ENCODE results near the gene NCAN. TPM values are rescaled to one million over a fixed set of nuclear protein-coding genes. Genes with fewer than 3 reads are reported as not detected.

NCAN gene

DNA sequence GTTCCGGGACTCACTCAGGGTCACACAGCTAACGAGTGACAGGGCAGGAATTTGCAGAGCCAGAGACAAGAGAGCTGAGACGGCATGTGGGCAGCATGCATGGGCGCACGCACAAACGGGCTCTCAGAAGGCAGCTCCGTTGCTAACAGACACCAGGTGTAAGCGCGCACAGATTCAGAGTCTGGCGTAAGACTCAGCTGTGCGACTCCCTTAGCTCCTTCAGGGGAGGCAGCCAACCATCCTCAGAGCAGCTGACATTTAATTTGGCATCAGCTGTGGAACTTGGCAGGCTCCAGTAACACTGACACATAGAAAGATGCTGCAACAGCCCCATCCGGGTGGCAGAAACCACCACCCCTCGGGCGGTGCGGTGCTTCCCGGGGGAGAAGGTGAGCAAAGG lies 68.8 kb downstream of the NCAN start:
- no peak overlapping the region for H3K4me2 ChIP-seq (ENCODE audit: low read length)
- H3K4me3 ChIP-seq (ENCODE audit: low read length), result no peak overlapping the region
- H3K9ac ChIP-seq (ENCODE audit: low read depth, low read length), result no peak overlapping the region
- no peaks in the 10 kb centered on the region for H3K27me3 ChIP-seq (ENCODE audit: control insufficient read depth, insufficient read depth, low read length)
- peaks cover 9% of the 10 kb centered on the region for H3K4me1 ChIP-seq (ENCODE audit: control insufficient read depth, insufficient read depth, low read length)
- H3K36me3 ChIP-seq (ENCODE audit: insufficient read depth, low read length), result peaks cover 54% of the 10 kb centered on the region
- H3K9me3 ChIP-seq (replicated peaks; ENCODE audit: low read length), result no peaks in the 10 kb centered on the region

DNA sequence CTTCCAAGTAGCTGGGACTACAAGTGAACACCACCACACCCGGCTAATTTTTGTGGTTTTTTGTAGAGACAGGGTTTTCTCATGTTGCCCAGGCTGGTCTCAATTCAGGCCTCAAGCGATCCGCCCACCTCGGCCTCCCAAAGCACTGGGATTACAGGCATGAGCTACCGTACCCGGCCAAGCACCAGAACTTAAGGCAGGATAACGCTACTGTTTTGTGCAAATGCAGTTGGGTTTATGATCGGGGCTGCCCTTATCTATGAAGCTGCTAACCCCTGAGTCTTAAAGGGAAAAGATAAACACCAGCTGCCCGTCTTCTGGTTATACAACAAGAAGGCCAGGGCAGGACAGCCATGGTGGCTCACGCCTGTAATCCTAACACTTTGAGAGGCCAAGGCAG lies 73.9 kb downstream of the NCAN start:
- no peak overlapping the region for H3K4me2 ChIP-seq (ENCODE audit: low read length)
- no peak overlapping the region for H3K4me3 ChIP-seq (ENCODE audit: low read length)
- H3K9ac ChIP-seq (ENCODE audit: low read depth, low read length), result no peak overlapping the region
- no peaks in the 10 kb centered on the region for H3K4me1 ChIP-seq (ENCODE audit: control insufficient read depth, insufficient read depth, low read length)
- H3K27me3 ChIP-seq (ENCODE audit: control insufficient read depth, insufficient read depth, low read length), result no peaks in the 10 kb centered on the region
- H3K36me3 ChIP-seq (ENCODE audit: insufficient read depth, low read length), result peaks cover 24% of the 10 kb centered on the region
- H3K9me3 ChIP-seq (replicated peaks; ENCODE audit: low read length), result no peaks in the 10 kb centered on the region

DNA sequence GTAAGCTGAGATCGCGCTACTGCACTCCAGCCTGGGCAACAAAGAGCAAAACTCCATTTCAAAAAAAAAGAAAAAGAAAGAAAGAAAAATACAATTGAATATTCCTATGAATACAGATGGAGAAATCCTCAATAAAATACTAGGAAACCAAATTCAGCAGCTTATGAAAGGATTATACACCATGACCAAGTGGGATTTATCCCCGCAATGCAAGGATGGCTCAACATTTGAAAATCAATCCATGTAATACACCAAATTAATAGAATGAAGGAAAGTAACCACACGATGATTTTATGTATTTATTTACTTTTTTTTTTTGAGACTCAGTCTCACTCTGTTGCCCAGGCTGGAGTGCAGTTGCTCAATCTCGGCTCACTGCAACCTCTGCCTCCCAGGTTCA lies 80.8 kb downstream of the NCAN start:
- H3K9ac ChIP-seq (ENCODE audit: low read depth, low read length), result no peak overlapping the region
- H3K9me3 ChIP-seq (replicated peaks; ENCODE audit: low read length), result no peaks in the 10 kb centered on the region
- H3K4me3 ChIP-seq (ENCODE audit: low read length), result no peak overlapping the region
- H3K4me2 ChIP-seq (ENCODE audit: low read length), result no peak overlapping the region
- H3K4me1 ChIP-seq (ENCODE audit: control insufficient read depth, insufficient read depth, low read length), result no peaks in the 10 kb centered on the region
- H3K27me3 ChIP-seq (ENCODE audit: control insufficient read depth, insufficient read depth, low read length), result no peaks in the 10 kb centered on the region
- peaks cover 36% of the 10 kb centered on the region for H3K36me3 ChIP-seq (ENCODE audit: insufficient read depth, low read length)

DNA sequence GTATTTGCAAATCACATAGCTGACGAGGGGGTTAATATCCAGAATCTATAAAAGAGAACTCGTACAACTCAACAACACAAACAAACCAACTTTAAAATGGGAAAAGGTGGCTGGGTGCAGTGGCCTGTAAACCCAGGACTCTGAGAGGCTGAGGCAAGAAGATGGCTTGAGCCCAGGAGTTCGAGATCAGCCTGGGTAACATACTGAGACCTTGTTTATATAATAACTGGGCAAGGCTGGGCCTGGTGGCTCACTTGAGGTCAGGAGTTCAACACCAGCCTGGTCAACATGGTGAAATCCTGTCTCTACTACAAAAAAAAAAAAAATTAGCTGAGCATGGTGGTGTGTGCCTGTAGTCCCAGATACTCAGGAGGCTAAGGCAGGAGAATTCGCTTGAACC lies 83.2 kb downstream of the NCAN start:
- Histone ChIP-seq H3K4me2 (ENCODE audit: low read length) (no peak overlapping the region), H3K36me3 (ENCODE audit: insufficient read depth, low read length) (peaks cover 34% of the 10 kb centered on the region), H3K9me3 (replicated peaks; ENCODE audit: low read length) (no peaks in the 10 kb centered on the region), H3K27me3 (ENCODE audit: control insufficient read depth, insufficient read depth, low read length) (no peaks in the 10 kb centered on the region), H3K9ac (ENCODE audit: low read depth, low read length) (no peak overlapping the region), H3K4me1 (ENCODE audit: control insufficient read depth, insufficient read depth, low read length) (no peaks in the 10 kb centered on the region), H3K4me3 (ENCODE audit: low read length) (no peak overlapping the region)

DNA sequence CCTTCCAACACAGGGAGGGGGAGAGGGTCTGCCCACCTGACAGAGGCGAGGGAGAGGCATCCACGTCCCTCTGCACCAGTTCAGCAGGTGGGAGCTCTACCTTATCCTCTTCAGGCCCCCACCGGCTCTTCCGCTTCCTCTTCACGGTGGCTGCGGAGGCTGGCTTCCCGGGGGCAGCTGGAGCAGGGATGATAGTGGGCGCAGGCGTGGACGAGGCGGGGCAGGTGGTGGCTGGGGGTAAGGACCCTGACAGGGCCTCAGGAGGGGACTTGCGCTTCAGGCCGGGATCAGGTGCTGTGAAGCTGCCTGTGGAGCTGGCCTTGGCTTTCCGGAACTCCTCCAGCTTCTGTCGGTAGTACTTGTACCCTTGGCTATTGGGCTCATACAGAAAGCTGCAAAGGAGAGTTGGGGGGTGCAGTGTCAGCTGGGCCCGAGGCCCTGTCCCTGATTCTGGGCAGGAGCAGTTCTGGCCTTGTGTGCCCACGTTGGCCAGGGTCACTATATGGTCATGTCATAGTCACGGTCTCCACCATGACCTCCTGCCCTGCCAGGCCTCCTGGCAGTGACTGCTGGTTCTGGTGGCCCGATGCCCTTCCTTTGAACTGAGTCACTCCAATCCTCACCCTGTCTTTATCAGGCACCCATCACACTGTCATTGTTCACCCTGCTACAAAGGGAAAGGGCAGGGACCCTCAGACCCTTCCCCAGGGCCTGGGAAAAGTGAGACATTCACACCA lies 85.4 kb downstream of the NCAN start:
- H3K4me3 ChIP-seq (ENCODE audit: low read length), result no peak overlapping the region
- H3K9me3 ChIP-seq (replicated peaks; ENCODE audit: low read length), result no peaks in the 10 kb centered on the region
- no peaks in the 10 kb centered on the region for H3K27me3 ChIP-seq (ENCODE audit: control insufficient read depth, insufficient read depth, low read length)
- no peaks in the 10 kb centered on the region for H3K4me1 ChIP-seq (ENCODE audit: control insufficient read depth, insufficient read depth, low read length)
- H3K4me2 ChIP-seq (ENCODE audit: low read length), result no peak overlapping the region
- peaks cover 46% of the 10 kb centered on the region for H3K36me3 ChIP-seq (ENCODE audit: insufficient read depth, low read length)
- no peak overlapping the region for H3K9ac ChIP-seq (ENCODE audit: low read depth, low read length)

DNA sequence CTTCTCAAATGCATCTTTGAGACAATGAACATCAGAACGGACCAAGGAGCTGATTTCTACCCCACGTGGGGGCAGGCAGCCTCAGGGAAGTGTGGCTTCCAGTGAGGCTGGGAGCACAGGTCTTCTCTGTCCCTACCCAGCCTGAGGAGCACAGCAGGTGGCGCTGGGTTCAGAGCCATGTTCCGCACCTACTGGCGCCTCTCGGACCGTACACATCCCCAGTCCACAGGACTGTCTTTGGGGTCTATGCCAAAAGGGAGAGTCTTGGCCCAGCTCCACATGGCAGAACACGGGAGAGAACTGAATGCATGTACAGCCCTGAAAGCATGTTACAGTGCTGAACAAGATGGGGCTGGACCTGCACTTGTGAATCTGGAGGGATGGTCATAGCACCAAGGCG lies 86.0 kb downstream of the NCAN start:
- Histone ChIP-seq H3K9me3 (replicated peaks; ENCODE audit: low read length) (no peaks in the 10 kb centered on the region), H3K4me3 (ENCODE audit: low read length) (no peak overlapping the region), H3K9ac (ENCODE audit: low read depth, low read length) (no peak overlapping the region), H3K27me3 (ENCODE audit: control insufficient read depth, insufficient read depth, low read length) (no peaks in the 10 kb centered on the region), H3K4me1 (ENCODE audit: control insufficient read depth, insufficient read depth, low read length) (no peaks in the 10 kb centered on the region), H3K36me3 (ENCODE audit: insufficient read depth, low read length) (peaks cover 45% of the 10 kb centered on the region), H3K4me2 (ENCODE audit: low read length) (no peak overlapping the region)

DNA sequence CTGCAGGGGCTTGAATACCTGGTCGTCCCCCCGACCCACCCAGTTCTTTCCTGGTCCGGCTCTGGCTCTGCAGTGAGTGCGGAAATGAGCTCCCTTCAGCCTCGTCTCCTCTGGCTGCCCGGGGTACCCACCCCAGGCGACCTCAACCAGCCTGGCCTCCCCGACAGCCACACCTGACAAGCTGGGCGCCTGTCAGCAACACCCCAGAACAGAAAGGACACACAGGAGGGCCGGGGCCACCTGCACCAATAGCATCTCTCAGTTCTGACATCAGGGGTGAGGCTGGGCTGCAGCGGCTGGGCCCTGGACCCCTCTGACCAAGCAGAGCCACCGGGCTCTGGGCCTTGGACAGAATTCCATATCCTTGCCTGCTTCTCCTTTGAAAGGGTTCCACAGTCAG lies 88.9 kb downstream of the NCAN start:
- Histone ChIP-seq H3K9me3 (replicated peaks; ENCODE audit: low read length) (no peaks in the 10 kb centered on the region), H3K4me1 (ENCODE audit: control insufficient read depth, insufficient read depth, low read length) (no peaks in the 10 kb centered on the region), H3K4me3 (ENCODE audit: low read length) (no peak overlapping the region), H3K9ac (ENCODE audit: low read depth, low read length) (no peak overlapping the region), H3K27me3 (ENCODE audit: control insufficient read depth, insufficient read depth, low read length) (no peaks in the 10 kb centered on the region), H3K36me3 (ENCODE audit: insufficient read depth, low read length) (peaks cover 49% of the 10 kb centered on the region), H3K4me2 (ENCODE audit: low read length) (no peak overlapping the region)

Small RNA genes within 50 kb of the gene (small RNA-seq; reads per million reads assigned to genes)
- gene RNU6-1028P, result not detected
